ENCODE measurements around the gene OR11H6.
"Not testable (repeated sequence)": the region's sequence is repeated elsewhere in the genome, so short reads cannot be mapped to it uniquely, and the experiment has no call there.

The OR11H6 gene

DNA sequence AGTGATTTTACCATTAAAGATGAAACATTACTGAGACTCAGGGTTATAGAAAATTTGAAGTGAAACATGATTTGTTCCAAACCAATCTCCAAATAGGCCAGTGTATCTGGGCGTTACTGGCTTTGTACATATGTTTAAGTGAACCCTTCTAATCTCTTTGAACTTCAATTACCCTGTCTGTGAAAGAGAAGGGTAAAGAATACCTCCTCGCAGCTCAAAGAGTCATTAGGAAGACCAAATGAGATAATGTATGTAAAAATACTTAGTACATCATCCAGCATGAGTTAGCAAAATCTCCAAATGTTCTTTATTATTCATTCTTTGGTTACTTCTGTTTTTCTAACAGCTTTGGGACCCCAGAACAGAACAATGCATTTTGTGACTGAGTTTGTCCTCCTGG is at the start of gene OR11H6:
Gene OR11H6 (plus strand): TSS at position 301 of the 400 bp plus-strand sequence. CDS start 0 bp downstream, at position 301.
- no peak for DNase-seq

DNA sequence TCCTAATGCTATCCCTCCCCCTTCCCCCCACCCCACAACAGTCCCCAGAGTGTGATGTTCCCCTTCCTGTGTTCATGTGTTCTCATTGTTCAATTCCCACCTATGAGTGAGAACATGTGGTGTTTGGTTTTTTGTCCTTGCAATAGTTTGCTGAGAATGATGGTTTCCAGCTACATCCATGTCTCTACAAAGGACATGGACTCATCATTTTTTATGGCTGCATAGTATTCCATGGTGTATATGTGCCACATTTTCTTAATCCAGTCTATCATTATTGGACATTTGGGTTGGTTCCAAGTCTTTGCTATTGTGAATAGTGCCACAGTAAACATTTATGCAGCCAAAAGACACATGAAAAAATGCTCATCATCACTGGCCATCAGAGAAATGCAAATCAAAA is 49.3 kb upstream of the OR11H6 start:
- not testable (repeated sequence) for DNase-seq

DNA sequence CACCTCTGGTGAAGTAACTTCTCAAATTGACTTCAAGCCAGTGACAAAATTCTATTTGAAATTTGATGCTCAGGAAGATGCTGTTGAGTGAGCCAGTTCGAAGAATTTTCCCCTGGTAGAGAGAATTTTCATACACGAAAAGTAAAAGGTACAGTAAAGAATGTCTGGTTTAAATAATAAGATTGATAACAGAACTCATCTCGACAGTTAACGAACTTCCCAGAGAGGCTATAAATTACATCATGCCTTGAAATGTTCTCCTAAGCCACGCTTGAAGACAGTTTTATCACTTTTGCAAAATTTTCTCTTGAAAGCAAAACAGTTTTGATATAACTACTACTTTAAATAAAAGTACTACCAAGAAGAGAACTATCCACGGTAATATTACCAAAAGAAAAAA is 47.2 kb upstream of the OR11H6 start:
- DNase-seq, result no peak

- DNase-seq, result no peak
Measured at GRCh38 chr14:20177433-20177974, 46.0 kb upstream of the OR11H6 start.

GRCh38 chr14:20179218-20179617 is 44.3 kb upstream of the OR11H6 start:
- DNase-seq, result no peak

DNA sequence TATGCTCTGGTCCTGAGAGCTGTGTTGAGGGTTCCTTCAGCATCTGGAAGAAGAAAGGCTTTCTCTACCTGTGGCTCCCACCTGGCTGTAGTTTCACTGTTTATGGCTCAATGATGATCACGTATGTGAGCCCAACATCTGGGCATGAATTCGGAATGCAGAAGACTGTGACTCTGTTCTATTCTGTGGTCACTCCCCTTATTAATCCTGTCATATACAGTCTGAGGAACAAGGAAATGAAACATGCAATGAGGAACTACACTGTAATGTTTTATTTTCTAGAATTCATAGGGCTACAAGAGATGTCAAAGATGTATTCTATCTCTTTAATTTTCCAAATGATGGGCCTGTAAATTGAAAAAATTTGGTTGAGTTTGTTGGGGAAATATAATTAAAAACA is 43.6 kb upstream of the OR11H6 start:
- DNase-seq, result no peak

DNA sequence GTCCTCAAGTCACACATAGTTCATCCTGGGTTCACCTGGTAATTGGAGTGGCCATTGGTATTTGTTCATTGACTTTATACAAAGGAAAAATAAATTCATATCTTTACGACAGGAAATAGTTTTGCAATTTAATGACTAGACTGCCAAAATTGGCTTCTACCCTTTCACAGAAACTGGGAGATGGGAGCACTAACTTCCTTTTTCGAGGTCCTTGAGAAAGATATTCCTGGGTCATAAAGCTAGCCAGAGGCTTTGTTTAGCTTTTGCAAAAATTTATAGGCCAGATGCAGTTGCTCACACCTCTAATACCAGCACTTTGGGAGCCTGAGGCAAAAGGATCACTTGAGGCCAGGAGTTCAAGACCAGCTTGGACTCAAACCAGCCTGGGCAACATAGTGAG is 43.0 kb upstream of the OR11H6 start:
- no peak for DNase-seq

DNA sequence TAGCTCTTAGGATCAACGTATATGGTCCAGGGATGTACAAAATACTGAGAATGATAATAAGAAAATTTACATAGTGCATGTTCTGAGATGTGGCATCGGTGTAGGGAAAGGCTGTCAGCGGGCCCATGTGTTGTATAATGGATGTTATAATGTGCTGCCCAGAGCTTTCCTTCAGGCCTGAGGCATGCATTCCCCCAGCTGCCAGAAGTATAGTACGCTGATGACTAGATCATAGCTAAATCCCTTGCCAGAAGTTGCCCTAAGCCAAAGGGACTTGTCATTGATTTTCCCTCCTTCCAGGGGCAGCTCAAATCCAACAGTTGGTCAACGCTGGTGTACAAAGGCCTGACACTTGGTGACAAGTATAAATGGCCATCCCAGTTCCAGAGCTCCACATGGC is 39.3 kb upstream of the OR11H6 start:
- no peak for DNase-seq

GRCh38 chr14:20190596-20190995 is 32.9 kb upstream of the OR11H6 start, which contains the start of gene OR11G2:
Gene OR11G2, plus strand, starts transcription at chr14:20190896. Its CDS starts 6,542 bp downstream, at chr14:20197438.
- DNase-seq, result no peak

- DNase-seq, result no peak
Measured at GRCh38 chr14:20191396-20191795, 32.1 kb upstream of the OR11H6 start.

GRCh38 chr14:20194101-20194500 is 29.4 kb upstream of the OR11H6 start:
- no peak for DNase-seq

DNA sequence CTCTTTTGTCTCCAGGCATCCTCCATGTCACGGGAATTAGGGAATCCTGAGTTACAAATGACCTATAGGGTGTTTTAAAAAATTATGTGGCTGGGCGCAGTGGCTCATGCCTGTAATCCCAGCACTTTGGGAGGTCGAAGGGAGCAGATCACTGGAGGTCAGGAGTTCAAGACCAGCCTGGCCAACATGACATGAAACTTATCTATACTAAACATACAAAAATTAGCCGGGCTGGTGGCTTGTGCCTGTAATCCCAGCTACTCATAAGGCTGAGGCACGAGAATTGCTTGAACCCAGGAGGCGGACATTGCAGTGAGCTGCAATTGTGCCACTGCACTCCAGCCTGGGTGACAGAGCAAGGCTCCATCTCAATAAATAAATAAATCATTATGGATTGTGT is 28.3 kb upstream of the OR11H6 start:
- DNase-seq, result not testable (repeated sequence)

DNA sequence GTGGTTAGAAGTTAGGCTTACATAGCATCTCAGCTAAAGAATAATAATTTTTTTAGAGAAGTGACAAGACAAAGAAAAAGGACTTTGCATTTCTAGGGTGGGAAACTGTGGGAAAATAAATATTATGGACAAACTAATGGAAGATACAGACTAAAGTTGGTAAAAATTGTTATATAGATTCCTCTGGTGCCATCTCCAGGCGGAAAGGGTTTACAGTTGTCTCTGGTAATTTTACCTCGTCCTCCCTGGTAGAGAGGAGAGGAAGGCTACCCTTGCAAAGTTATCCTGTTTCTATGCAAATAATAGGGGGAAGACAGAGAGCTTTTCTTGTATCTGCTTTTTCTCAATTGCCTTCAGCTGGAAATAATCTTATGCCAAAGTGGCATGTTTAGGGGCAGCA is 27.6 kb upstream of the OR11H6 start:
- no peak for DNase-seq

DNA sequence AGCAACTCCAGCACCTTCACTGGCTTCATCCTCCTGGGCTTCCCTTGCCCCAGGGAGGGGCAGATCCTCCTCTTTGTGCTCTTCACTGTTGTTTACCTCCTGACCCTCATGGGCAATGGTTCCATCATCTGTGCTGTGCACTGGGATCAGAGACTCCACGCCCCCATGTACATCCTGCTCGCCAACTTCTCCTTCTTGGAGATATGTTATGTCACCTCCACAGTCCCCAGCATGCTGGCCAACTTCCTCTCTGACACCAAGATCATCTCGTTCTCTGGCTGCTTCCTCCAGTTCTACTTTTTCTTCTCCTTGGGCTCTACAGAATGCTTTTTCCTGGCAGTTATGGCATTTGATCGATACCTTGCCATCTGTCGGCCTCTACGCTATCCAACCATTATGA is 26.1 kb upstream of the OR11H6 start:
- DNase-seq, result no peak

DNA sequence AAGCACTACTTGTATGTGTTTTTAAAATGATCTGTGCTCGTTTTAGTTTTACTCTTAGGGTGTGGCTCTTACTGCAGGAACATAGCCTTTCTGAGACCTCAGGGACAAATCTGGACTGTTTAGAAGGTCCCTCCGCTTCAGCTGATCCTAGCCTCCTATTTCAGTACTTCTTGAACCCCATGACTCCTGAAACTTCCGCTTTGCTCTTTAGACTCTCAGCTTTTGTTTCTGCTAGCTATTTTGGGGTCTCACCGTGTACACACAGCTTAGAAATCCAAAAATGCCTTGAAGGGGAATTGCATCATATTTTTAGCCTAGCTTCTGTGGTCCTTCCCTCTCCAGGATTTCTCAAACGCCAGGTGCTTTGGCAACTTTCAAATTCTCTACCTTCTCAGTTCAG is 24.5 kb upstream of the OR11H6 start:
- no peak for DNase-seq

DNA sequence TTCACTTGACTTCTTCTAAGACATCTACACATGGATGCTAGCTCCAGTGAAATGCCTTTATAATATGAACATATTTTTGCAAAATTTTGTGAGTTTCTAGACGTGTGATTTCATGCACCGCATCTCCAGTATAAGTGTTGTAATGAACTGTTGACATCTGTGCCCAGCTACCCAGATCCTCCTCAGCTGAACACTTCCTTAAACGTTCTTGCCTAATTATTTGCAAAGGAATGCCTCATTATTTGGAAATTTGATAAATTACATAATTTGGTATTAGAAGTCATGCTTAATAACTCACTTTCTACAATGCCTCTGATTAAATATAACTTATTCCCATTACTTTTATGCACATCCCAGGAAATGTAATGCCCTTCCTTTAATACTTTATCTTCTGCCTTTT is 18.8 kb upstream of the OR11H6 start:
- no peak for DNase-seq

GRCh38 chr14:20209595-20209994 is 13.9 kb upstream of the OR11H6 start:
- no peak for DNase-seq

GRCh38 chr14:20212406-20212805 is 11.1 kb upstream of the OR11H6 start:
- not testable (repeated sequence) for DNase-seq

DNA sequence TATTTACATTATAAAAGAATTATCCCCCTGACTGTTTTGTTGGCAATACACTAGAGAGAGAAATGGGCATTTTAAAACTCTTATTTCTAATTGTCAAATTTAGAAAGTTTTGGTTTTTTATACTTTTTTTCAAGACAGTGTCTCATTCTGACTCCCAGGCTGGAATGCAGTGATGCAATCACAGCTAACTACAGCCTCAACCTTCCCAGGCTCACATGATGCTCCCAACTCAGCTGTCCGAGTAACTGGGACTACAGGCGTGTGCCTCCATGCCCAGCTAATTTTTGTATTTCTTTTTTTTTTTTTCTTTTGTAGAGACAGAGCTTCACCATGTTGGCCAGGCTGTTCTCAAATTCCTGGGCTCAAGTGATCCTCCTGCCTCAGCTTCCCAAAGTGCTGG is 8.3 kb upstream of the OR11H6 start:
- DNase-seq, result no peak

DNA sequence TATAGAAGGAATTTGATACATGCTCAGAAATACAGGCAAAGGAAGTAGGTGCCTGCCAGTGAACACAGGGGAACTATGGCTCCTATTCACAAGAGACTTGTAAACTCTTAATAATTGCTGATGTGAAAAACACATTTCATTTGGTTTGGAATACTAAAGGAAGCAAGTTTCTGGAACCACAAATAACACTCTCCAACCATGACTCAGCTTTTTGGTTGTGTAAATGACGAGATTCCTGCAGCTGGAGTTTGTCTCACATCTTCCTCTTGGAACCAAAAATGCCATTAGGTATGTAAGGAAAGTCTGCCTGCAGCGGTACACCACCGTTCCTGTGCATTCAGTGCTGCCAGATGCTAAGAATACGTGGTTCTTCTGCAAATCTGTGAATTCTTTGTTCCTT is 4.5 kb upstream of the OR11H6 start:
- DNase-seq, result no peak

GRCh38 chr14:20228681-20229080 is 5.2 kb downstream of the OR11H6 start, which contains the start of gene OR11H7:
Gene OR11H7, plus strand, starts transcription at chr14:20228981.
- no peak for DNase-seq

DNA sequence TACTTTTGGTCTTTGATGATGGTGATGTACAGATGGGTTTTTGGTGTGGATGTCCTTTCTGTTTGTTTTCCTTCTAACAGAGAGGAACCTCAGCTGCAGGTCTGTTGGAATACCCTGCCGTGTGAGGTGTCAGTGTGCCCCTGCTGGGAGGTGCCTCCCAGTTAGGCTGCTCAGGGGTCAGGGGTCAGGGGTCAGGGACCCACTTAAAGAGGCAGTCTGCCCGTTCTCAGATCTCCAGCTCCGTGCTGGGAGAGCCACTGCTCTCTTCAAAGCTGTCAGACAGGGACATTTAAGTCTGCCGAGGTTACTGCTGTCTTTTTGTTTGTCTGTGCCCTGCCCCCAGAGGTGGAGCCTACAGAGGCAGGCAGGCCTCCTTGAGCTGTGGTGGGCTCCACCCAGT is 11.9 kb downstream of the OR11H6 start:
- not testable (repeated sequence) for DNase-seq

DNA sequence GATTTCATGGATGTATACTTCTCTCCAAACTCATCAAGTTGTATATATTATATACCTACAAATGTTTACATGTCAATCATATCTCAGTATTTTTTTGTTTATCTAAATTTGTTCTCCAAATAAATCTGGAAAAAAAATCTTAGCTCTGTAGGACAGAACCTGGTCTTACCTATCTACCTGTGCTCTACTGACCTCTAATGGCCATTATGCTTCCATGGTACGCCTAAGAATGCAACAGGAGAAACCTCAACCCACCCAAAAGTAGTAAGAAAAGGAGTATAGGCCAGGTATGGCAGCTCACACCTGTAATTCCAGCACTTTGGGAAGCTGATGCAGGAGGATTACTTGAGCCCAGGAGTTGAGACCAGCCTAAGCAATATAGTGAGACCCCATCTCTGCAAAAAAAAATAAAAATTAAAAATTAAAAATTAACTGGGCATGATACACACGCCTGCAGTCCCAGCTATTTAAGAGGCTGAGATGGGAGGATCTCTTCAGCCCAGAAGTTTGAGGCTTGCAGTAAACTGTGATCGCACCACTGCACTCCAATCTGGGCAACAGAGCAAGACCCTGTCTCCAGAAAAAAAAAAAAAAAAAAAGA is 24.2 kb downstream of the OR11H6 start:
- no peak for DNase-seq

GRCh38 chr14:20262642-20263128 is 39.2 kb downstream of the OR11H6 start:
- no peak for DNase-seq

DNA sequence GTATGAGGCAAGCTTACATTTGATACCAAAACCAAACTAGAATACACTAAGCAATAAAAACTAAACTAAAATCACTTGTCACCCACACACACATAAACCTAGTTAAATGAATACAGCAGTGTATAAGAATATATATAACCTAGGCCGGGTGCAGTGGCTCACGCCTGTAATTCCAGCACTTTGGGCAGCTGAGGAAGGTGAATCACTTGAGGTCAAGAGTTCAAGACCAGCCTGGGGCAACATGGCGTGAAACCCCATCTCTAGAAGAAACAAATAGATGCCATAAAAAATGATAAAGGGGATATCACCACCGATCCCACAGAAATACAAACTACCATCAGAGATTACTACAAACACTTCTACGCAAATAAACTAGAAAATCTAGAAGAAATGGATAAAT is 40.9 kb downstream of the OR11H6 start:
- not testable (repeated sequence) for DNase-seq
